D721Med (cell line): ENCODE data around the gene SYT6.

Source experiments
- DNase-seq: peaks from one replicate; pipeline ENCODE4 v3.0.0; 2011; ENCODE audit warnings: low spot score; ENCODE audit not compliant: insufficient read length
- FAIRE-seq: peaks from 2 replicates; lab custom pipeline; 2011; peaks lifted over from hg19 to GRCh38; lab: Jason Lieb, UNC
- TF ChIP-seq, protein P1 (sequence below): IDR thresholded peaks from 2 replicates; pipeline ENCODE4 v1.5.1; 2012; ENCODE audit warnings: mild to moderate bottlenecking, control low read depth; ENCODE audit not compliant: insufficient read depth; ENCODE audit errors: missing control alignments

Gene SYT6

DNA sequence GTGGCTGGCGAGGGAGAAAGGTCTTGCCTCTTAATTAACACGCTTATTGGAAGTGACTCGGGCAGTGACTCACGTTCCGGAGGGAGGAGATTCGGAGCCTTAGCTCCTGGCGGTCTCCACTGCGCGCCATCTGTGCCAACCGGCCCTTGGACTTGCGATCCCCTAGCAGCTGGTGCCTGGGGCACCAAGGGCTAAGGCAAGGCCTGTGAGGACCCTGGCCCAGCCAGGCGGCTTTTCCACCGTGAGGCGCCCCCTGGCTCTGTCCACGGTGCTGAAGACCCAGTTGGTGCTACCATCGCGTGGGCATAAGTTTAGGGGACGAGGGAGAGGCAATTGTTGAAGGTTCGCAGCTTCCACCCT, 1.3 kb upstream of the SYT6 start:
- TF ChIP-seq, protein P1, sequence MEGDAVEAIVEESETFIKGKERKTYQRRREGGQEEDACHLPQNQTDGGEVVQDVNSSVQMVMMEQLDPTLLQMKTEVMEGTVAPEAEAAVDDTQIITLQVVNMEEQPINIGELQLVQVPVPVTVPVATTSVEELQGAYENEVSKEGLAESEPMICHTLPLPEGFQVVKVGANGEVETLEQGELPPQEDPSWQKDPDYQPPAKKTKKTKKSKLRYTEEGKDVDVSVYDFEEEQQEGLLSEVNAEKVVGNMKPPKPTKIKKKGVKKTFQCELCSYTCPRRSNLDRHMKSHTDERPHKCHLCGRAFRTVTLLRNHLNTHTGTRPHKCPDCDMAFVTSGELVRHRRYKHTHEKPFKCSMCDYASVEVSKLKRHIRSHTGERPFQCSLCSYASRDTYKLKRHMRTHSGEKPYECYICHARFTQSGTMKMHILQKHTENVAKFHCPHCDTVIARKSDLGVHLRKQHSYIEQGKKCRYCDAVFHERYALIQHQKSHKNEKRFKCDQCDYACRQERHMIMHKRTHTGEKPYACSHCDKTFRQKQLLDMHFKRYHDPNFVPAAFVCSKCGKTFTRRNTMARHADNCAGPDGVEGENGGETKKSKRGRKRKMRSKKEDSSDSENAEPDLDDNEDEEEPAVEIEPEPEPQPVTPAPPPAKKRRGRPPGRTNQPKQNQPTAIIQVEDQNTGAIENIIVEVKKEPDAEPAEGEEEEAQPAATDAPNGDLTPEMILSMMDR = no peak
- FAIRE-seq (no peak), DNase-seq (no peak)

DNA sequence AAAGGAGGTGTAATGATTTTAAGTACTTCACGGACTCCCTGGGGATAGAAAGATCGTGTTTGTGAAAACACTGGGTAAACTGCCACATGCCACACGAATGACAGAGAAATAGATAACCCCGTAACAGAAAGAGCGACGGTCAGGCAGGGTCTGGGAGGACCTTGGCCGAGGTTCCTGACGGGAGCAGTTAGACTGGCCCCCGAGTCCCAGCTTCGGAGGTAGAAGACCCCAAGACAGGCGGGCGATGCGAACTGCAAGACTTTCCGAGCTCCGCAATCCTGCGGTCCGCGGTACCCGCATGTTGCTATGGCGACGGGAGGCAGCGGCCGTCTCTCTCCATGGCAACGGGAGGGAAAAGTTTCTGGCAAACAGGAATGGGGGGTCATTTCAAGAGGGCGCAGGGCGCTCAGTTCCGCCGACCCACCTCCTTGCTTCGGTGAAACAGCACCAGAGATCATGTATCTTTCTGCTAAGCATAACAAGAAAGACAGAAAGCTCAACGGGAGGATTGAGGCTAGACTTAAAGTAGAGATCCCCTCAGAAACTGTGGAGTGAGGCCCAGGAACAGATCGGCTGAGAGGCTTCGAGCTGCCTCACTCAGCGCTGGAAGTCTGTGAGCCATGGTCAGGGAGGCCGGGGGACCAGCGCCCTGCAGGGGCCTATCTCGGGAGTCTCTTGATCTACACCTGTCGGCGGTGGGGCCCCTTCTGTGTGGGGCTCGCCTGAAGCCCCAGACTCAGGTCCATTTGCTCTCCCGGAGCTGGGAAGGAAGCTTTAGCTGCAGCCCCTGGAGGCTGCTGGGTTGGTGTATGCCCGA, 685 bp upstream of the SYT6 start:
- DNase-seq = no peak
- TF ChIP-seq, protein P1 = no peak
- FAIRE-seq = no peak

DNA sequence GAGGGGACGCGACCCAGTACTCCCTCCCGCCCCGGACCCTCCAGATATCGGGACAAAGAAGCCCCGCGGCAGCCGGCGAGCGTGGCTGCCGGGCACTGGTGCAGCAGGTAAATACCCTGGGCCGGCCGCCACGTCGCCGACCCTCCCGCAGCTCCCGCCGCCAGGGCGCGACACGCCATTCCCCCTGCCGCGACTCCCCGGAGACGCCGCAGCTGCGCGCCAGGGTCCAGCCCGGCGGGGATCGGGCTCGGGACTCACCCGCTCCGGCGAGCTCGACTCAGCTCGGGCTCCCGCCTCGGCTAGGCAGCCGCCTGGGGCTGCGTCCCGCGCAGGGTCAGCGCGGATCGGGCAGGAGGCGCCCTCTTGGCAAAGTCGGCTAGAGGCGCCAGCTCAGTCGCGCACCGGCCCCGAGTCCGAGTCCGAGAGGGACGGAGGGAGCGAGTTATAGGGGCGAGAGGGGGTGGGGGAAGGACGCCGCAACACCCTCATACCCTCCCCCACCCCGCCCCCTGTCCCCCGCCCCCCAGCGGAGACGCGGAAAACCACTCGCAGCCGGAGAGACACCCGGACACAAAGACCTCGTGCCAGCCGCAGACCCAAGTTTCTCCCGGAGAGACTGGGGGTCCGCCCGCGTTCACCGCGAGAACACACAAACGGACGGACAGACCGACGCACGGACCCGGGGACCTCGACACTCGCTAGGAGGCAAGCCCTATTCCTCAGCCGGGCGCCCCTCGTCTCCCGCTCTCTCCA, 985 bp downstream of the SYT6 start:
- DNase-seq (no peak), FAIRE-seq (no peak)
- TF ChIP-seq, protein P1 = no peak

DNA sequence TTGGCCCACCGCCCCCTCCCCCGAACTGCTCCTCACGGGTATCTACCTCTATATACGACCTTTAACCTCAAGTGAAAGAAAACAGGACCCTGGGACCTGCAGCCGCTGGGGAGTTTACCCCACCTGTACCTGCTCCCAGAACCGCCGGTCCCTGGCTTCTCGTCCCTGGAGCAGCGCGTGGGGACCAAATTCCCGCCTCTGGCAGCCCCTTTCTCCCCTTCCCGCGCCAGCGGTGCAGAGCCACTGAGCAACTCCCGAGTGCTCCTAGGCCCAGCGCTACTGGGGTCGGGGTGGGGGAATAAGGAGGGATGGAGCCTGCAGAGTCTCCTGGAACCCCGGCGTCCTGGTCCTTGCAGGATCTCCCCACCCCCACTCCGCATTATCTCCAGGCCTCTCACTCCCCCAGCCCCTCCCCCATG, 1.6 kb downstream of the SYT6 start:
- DNase-seq (no peak), FAIRE-seq (no peak)
- TF ChIP-seq, protein P1 = no peak

DNA sequence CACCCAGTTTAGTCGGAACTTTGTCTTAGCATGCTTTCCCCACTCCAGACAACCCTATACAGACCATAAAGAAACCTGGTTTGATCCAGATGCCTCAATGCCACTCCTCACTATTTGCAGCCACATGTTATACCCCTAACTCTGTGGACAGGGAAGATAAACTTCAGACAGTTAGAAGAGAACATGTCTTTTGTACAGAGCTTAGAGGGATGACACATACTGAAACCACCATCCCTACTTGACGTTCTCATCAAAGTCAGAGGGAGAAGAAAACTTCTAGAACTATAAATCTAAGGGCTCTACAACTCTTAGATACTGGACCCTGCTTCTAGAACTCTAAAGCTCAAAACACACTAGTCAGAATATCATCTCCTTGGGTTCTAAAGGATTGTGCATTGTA, 3.7 kb downstream of the SYT6 start:
- TF ChIP-seq, protein P1 = no peak
- DNase-seq = no peak
- no peak for FAIRE-seq

DNA sequence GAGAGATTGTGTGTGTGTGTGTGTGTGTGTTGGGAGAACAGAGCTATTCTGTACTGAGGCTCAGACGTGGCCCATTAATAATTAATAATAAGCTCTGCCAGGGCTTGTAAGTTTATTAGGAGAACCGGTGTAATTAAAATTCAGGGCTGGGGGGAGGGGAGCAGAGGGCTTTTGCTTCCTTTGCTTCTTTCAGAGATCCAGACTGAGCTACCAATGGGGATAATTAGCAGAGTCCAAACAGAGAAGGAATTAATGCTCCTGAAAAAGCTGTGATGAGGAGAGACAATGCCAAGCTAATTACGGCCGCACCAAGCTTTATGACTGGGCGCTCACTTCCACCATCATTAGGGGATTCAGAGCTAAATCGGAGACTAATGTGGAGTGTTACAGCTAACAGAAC, 4.5 kb downstream of the SYT6 start:
- DNase-seq (no peak), FAIRE-seq (no peak)
- TF ChIP-seq, protein P1 = no peak

DNA sequence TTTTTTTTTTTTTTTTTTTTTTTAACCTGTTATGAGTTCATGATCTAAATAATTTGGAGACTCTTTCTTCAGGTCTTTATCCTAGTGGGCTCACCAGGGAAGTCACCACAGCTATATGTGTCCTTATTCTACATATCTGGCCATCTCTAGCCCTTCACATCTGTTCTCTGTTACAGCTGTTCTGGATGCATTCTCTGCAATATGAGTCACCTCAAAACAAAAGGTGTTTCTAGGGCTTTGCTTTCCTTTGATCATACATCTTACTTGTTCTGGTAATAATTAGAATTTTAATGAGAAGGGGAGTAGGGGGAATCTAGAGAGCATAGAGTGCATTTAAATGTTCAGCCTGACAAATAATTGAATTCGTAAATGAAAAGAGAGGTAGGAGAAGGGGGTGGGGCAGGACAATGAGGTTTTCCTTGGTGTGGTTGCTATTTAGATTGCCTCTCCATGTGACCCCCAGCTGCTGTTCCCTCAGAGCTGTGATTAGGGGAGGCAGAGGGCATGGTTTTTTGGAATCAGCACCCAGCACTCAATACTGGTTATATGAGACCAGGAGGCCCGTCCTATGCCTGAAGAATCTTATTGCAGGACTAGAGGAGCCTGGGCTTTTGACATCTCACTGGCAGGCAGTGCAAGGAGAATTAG, 8.0 kb downstream of the SYT6 start:
- DNase-seq (no peak), FAIRE-seq (no peak)
- TF ChIP-seq, protein P1 = no peak
